PC-9 (cell line): ENCODE measurements around the gene NTN4.

ENCODE experiments used
- CTCF ChIP-seq: fragments of 200-600 bp; sonication (generic); conservative IDR thresholded peaks from 2 replicates; pipeline ENCODE4 v1.6.1; 2017; ENCODE audit warnings: mixed run types, antibody characterized with exemption, mild to moderate bottlenecking, moderate library complexity
- EZH2 ChIP-seq: fragments of 200-600 bp; sonication (generic); IDR thresholded peaks from 2 replicates; pipeline ENCODE4 v1.8.0; 2017; ENCODE audit warnings: antibody characterized with exemption, low read depth

- TF ChIP-seq CTCF, result no peak
- TF ChIP-seq EZH2, result no peak
Observed at GRCh38 chr12:95829395-95829794, 38.8 kb upstream of the NTN4 start.
